ENCODE measurements around the gene SHC3. TPM values are rescaled to one million over a fixed set of nuclear protein-coding genes. Genes with fewer than 3 reads are reported as not detected.

SHC3 gene
- total RNA-seq, 2 experiments from 2014 or later: 0.03 TPM; not detected in 1

- Histone ChIP-seq H3K4me3 (ENCODE audit: low read depth, low read length, poor library complexity, severe bottlenecking) (no peak overlapping the region), H3K9me2 (ENCODE audit: insufficient read depth, low read length) (no peaks in the 10 kb centered on the region), H2AFZ (ENCODE audit: low read length) (no peak overlapping the region), H3K4me2 (ENCODE audit: low read length) (no peak overlapping the region), H3K9me3 (ENCODE audit: low read length) (no peaks in the 10 kb centered on the region), H3K79me2 (ENCODE audit: insufficient read depth, low read depth, low read length) (no peaks in the 10 kb centered on the region), H4K20me1 (ENCODE audit: insufficient read depth, low read length) (no peaks in the 10 kb centered on the region), H3K36me3 (ENCODE audit: insufficient read depth, low read length) (no peaks in the 10 kb centered on the region), H3K27ac (ENCODE audit: low read depth, low read length, poor library complexity, severe bottlenecking) (no peak overlapping the region), H3K4me1 (ENCODE audit: insufficient read depth, low read length, poor library complexity, severe bottlenecking) (no peaks in the 10 kb centered on the region)
- intact Hi-C loops (cut with micrococcal nuclease; ENCODE audit: unreplicated experiment): no loop called here
- CTCF ChIA-PET (ENCODE audit: unreplicated experiment): no interaction called here
- TF ChIP-seq EZH2phosphoT487 (IDR thresholded peaks at IDR 0.05; ENCODE audit: borderline replicate concordance, low read depth, low read length): no peak
- TF ChIP-seq, protein P1, sequence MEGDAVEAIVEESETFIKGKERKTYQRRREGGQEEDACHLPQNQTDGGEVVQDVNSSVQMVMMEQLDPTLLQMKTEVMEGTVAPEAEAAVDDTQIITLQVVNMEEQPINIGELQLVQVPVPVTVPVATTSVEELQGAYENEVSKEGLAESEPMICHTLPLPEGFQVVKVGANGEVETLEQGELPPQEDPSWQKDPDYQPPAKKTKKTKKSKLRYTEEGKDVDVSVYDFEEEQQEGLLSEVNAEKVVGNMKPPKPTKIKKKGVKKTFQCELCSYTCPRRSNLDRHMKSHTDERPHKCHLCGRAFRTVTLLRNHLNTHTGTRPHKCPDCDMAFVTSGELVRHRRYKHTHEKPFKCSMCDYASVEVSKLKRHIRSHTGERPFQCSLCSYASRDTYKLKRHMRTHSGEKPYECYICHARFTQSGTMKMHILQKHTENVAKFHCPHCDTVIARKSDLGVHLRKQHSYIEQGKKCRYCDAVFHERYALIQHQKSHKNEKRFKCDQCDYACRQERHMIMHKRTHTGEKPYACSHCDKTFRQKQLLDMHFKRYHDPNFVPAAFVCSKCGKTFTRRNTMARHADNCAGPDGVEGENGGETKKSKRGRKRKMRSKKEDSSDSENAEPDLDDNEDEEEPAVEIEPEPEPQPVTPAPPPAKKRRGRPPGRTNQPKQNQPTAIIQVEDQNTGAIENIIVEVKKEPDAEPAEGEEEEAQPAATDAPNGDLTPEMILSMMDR (conservative IDR thresholded peaks at IDR 0.05; ENCODE audit: low read length): no peak
- BruUV-seq (replicated peaks): no TSS peak
- POLR2A ChIA-PET: interaction anchor here (0.7 kb wide), 2 partner anchors 25 to 564 kb away, joined by 3 to 9 read pairs; no protein-coding TSS in a partner anchor
- DNase-seq (ENCODE audit: low spot score): no peak
Observed at GRCh38 chr9:89047667-89048066, 131.0 kb downstream of the SHC3 start.

DNA sequence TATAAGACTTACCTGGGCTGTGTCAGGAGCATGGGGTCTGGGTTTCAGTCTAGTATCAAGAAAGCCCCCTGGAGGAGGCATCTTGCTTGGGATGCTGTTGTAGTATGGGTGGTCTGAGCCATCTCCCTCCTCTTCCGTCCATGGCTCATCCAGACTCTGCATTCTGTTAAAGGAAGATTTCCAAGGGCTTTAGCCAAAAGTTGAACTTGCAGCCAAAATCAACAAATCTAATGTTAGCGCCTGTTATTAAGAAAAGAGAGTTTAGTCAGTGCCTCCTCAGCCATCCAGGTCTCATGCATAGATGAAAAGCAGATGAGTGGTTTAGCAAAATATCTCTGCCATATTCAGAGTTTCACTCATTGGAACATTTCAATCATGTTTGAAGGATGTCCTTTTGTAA is 131.8 kb downstream of the SHC3 start:
- Histone ChIP-seq H3K9me2 (ENCODE audit: insufficient read depth, low read length) (no peaks in the 10 kb centered on the region), H4K20me1 (ENCODE audit: insufficient read depth, low read length) (no peaks in the 10 kb centered on the region), H3K36me3 (ENCODE audit: insufficient read depth, low read length) (no peaks in the 10 kb centered on the region), H3K9me3 (ENCODE audit: low read length) (no peaks in the 10 kb centered on the region), H2AFZ (ENCODE audit: low read length) (no peak overlapping the region), H3K79me2 (ENCODE audit: insufficient read depth, low read depth, low read length) (no peaks in the 10 kb centered on the region), H3K4me3 (ENCODE audit: low read depth, low read length, poor library complexity, severe bottlenecking) (no peak overlapping the region), H3K4me2 (ENCODE audit: low read length) (no peak overlapping the region), H3K4me1 (ENCODE audit: insufficient read depth, low read length, poor library complexity, severe bottlenecking) (no peaks in the 10 kb centered on the region), H3K27ac (ENCODE audit: low read depth, low read length, poor library complexity, severe bottlenecking) (no peak overlapping the region)
- ChIA-PET CTCF (ENCODE audit: unreplicated experiment) (no interaction called here), POLR2A (no interaction called here)
- intact Hi-C loops (cut with micrococcal nuclease; ENCODE audit: unreplicated experiment): no loop called here
- BruUV-seq (replicated peaks): no TSS peak
- no peak for TF ChIP-seq EZH2phosphoT487 (IDR thresholded peaks at IDR 0.05; ENCODE audit: borderline replicate concordance, low read depth, low read length)
- no peak for DNase-seq (ENCODE audit: low spot score)

DNA sequence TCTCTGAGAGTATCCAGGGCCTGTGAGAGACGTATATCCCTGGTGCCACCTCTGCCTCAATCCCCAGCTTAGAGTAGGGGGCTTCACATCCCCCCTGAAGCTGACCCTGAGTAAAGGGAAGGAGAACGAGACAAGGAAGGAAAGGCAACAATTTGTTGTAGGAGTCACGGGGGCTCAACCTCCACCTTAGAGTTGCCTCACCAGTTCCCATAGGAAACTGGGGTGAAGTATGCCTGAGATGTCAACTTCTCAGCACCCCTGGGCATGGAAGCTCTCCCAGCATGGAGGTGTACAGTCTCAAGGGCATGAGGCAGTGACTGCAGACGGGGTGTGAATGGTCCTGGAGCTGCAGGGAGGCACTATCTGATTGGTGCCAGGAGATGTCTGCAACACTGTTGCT is 133.7 kb downstream of the SHC3 start:
- Histone ChIP-seq H3K36me3 (ENCODE audit: insufficient read depth, low read length) (no peaks in the 10 kb centered on the region), H3K4me2 (ENCODE audit: low read length) (no peak overlapping the region), H3K9me3 (ENCODE audit: low read length) (no peaks in the 10 kb centered on the region), H2AFZ (ENCODE audit: low read length) (no peak overlapping the region), H3K4me1 (ENCODE audit: insufficient read depth, low read length, poor library complexity, severe bottlenecking) (no peaks in the 10 kb centered on the region), H4K20me1 (ENCODE audit: insufficient read depth, low read length) (no peaks in the 10 kb centered on the region), H3K4me3 (ENCODE audit: low read depth, low read length, poor library complexity, severe bottlenecking) (no peak overlapping the region), H3K27ac (ENCODE audit: low read depth, low read length, poor library complexity, severe bottlenecking) (no peak overlapping the region), H3K79me2 (ENCODE audit: insufficient read depth, low read depth, low read length) (no peaks in the 10 kb centered on the region), H3K9me2 (ENCODE audit: insufficient read depth, low read length) (no peaks in the 10 kb centered on the region)
- no peak for DNase-seq (ENCODE audit: low spot score)
- intact Hi-C loops (cut with micrococcal nuclease; ENCODE audit: unreplicated experiment): no loop called here
- TF ChIP-seq EZH2phosphoT487 (IDR thresholded peaks at IDR 0.05; ENCODE audit: borderline replicate concordance, low read depth, low read length): no peak
- TF ChIP-seq, protein P1 (conservative IDR thresholded peaks at IDR 0.05; ENCODE audit: low read length): no peak
- ChIA-PET POLR2A (no interaction called here), CTCF (ENCODE audit: unreplicated experiment) (no interaction called here)
- BruUV-seq (replicated peaks): no TSS peak
